HG03457 (cell line): ENCODE measurements around the gene RERE.
"Not testable (repeated sequence)": the region's sequence is repeated elsewhere in the genome, so short reads cannot be mapped to it uniquely, and the experiment has no call there.

Source experiments
- ATAC-seq: cut with Tn5 transposase; IDR thresholded peaks from one replicate; pipeline ENCODE4 v1.9.1; 2021; ENCODE audit warnings: moderate number of reproducible peaks; ENCODE audit not compliant: unreplicated experiment

The RERE gene

GRCh38 chr1:8695442-8695841 lies 122.0 kb downstream of the RERE start:
- not testable (repeated sequence) for ATAC-seq

- no peak for ATAC-seq
Observed at GRCh38 chr1:8693107-8693506, 124.3 kb downstream of the RERE start.

GRCh38 chr1:8691662-8692061 lies 125.8 kb downstream of the RERE start:
- no peak for ATAC-seq

- ATAC-seq, result no peak
Observed at GRCh38 chr1:8690253-8690525, 127.3 kb downstream of the RERE start.

- ATAC-seq, result no peak
Observed at GRCh38 chr1:8689431-8690252, 127.8 kb downstream of the RERE start.

GRCh38 chr1:8687538-8687937 lies 129.9 kb downstream of the RERE start:
- ATAC-seq, result no peak

GRCh38 chr1:8687039-8687438 lies 130.4 kb downstream of the RERE start:
- no peak for ATAC-seq

- ATAC-seq, result no peak
Observed at GRCh38 chr1:8685463-8685862, 132.0 kb downstream of the RERE start.

- no peak for ATAC-seq
Observed at GRCh38 chr1:8684590-8684989, 132.8 kb downstream of the RERE start.

- no peak for ATAC-seq
Observed at GRCh38 chr1:8682573-8682972, 134.9 kb downstream of the RERE start.

GRCh38 chr1:8681911-8682310 lies 135.5 kb downstream of the RERE start:
- ATAC-seq, result no peak

- no peak for ATAC-seq
Observed at GRCh38 chr1:8680664-8681650, 136.5 kb downstream of the RERE start.

- ATAC-seq, result no peak
Observed at GRCh38 chr1:8679929-8680663, 137.3 kb downstream of the RERE start.

- ATAC-seq, result no peak
Observed at GRCh38 chr1:8679395-8679800, 138.0 kb downstream of the RERE start.

- ATAC-seq, result no peak
Observed at GRCh38 chr1:8678673-8679394, 138.6 kb downstream of the RERE start.

- no peak for ATAC-seq
Observed at GRCh38 chr1:8677782-8678181, 139.7 kb downstream of the RERE start.

- no peak for ATAC-seq
Observed at GRCh38 chr1:8676813-8677212, 140.6 kb downstream of the RERE start.

- no peak for ATAC-seq
Observed at GRCh38 chr1:8676072-8676471, 141.4 kb downstream of the RERE start.

- ATAC-seq, result no peak
Observed at GRCh38 chr1:8674912-8675311, 142.5 kb downstream of the RERE start.

GRCh38 chr1:8674481-8674880 lies 143.0 kb downstream of the RERE start:
- no peak for ATAC-seq
